Medulla oblongata (tissue), 1 donor: Measurements from ENCODE around the gene MCM8.

Experiments
- DNase-seq: peaks from one replicate; pipeline ENCODE4 v3.0.0-alpha.2; 2015; ENCODE audit errors: extremely low spot score

The MCM8 gene

DNA sequence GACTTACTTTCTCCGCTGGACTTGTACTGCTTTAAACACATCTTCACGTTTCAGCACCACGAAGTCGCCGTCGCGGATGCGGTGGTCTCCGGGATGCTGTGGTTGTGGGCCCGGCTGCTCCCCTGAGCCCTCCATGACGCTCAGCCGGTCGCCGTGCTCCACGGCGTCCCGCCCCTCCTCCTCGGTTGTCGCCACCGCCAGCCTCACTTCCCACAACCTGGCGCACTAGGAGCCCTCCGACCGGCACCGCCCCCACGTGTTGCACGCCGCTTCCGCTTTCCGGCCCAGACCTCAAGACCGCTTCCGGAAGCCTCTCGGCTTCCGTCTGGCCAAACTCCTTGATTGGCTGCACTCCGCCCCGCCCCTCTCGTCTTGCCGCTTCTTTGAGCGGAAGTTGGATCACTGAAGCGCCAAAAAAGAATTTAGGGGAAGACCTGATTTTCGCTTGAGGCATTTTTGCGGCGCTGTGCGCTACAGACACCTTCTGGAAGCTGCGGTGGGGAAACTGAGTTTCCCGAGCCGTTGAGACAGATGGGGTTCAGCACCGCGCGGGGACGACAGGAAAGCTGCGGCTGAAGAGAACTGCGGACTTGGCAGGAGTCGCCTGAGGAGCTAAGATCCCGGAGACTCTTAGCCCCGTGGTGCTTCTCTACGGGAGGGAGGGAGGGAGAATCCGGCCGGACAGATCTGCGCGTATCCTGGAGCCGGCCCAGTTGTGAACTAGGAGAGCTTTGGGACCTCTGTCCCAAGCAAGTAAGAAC lies at the start of gene MCM8, which contains the start of gene TRMT6:
Gene MCM8, plus strand, starts transcription at position 382 of the 761 bp plus-strand sequence. CDS start 1,364 bp downstream, outside the sequence.
Gene TRMT6, minus strand, starts transcription at position 263 of the 761 bp plus-strand sequence. Its CDS starts 128 bp downstream, at position 135.
- peak; percentile 96 for DNase-seq

GRCh38 chr20:5900908-5901307 lies 49.5 kb upstream of the MCM8 start:
- DNase-seq, result no peak

DNA sequence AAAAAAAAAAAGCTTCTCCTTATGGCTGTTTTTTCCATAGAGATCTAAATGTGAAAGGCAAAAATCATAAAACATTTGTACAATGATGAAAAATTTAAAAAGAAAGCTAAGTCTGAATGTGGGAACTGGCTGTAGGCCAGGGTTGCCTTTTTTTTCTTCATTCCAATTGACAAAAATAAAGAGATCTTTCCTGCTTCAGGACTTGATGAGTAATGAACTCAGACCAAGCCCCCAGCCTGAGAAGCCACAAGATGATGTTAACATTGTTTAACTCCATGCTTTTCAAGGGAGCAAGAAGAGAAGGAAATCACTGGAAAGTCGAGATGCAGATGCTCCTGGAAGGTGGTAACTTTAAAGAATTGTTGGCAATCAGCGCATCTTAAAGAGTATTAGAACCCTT lies 41.5 kb upstream of the MCM8 start:
- no peak for DNase-seq

- no peak for DNase-seq
Observed at GRCh38 chr20:5910186-5910585, 40.3 kb upstream of the MCM8 start.

GRCh38 chr20:5913166-5913565 lies 37.3 kb upstream of the MCM8 start:
- no peak for DNase-seq

DNA sequence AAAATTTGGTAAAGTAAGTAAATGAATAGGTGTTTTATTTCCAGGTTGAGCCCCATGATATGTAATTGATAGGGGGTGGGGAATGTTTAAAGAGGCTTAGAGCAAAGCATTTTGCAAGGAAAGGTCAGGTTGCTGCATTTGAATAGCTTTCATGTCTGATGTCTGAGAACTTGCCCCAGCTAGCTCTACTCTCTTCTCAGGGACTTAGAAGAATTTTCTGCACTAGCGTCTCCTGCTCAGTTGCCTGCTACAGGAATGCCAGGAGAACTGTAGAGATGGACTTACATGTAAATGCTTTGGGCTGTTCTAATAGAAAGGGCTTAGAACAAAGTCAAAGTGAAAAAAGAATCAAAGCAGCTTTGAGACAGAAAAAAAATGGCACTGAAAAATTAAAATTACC lies 35.6 kb upstream of the MCM8 start:
- no peak for DNase-seq

GRCh38 chr20:5918856-5919625 lies 31.4 kb upstream of the MCM8 start:
- no peak for DNase-seq

- no peak for DNase-seq
Observed at GRCh38 chr20:5919626-5920544, 30.6 kb upstream of the MCM8 start.

DNA sequence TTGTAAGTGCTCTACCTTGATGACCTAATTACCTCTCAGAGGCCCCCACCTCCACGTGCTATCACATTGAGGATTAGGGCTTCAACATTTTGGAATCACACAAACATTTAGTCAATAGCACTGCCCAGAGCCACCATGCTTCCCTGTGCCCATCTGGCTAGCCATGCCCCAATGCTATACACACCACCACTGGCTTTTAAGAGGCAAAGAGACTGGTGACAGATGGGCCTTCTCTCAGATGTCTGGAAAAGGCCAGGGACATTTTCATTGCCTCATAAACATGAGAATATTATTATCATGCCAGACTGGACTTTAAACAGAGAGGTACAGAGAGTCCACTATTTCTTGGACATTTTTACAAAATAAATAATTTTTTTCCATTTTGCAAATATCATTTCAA lies 29.9 kb upstream of the MCM8 start:
- DNase-seq, result no peak

GRCh38 chr20:5923493-5923892 lies 27.0 kb upstream of the MCM8 start:
- no peak for DNase-seq

GRCh38 chr20:5925551-5925950 lies 24.9 kb upstream of the MCM8 start:
- no peak for DNase-seq

DNA sequence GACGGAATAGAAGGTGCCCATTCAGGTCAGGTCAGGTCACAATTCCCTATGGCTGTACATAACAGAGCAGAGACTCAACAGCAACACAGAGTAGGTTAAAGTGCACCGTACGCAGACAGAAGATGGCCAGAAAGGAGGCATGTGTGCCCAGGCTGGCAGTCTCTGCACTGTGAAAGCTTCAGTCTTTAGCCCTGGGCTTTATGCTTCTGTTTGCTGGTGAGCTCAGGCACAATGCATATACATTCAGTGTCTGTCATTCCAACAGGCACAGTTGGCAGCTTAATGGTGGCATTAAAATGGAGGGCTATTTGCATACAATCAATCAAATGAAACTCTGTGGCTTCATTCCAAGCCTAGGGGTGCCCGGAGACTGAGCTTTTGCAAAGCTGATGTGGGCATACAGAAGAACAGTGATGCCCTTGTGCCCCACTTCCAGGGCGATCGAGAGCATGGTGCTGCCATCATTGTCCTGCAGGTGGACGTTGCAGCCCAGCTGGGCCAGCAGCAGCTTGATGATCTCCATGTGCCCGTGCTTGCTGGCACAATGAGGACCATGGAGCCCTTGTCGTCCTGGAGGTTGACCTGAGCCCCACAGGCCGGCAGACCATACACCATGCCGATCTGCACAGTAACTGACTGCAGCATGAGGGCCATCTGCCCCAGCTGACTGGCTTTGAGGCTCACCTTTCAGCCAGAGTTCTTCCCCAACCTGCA lies 22.5 kb upstream of the MCM8 start:
- no peak for DNase-seq

DNA sequence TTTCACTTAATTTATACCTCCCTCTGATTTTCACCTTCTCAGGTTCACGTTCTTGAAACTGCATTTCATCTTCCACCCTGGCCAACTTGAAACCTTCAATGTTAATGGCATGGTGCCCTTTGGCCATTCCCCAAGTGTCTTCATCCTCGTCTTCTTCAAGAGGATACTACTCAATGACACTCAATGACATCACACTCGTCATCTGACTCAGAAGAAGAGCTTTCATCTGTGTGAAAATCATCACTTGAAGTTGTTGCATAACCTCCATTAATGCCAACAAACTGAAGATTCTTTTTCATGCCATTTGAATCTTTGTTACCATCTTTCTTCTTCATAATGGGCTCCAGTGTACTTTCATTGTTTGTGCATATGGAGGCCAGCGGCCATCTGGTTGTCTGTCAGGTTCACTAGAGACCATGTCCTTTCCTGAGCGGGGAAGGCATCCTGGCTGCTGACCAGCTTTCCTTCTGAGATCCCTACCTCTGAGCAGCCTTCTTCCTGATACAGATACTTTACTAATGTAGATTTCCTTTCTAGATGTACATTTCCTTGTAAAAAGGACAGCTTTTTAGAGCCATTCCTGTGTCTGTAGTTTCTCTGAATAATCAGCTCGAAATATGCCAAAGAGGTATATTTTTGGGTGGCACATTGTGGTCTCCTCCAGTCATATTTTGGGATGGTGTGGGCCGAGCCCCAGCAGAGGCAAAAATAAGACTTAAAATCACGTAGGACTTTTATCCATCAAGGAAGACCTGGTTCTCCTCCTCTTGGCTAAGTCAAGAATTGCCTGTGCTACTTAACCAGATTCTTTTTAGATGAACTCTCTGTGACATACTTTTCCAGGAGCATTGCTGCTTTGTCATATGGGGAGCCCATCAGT lies 21.4 kb upstream of the MCM8 start:
- DNase-seq, result no peak

DNA sequence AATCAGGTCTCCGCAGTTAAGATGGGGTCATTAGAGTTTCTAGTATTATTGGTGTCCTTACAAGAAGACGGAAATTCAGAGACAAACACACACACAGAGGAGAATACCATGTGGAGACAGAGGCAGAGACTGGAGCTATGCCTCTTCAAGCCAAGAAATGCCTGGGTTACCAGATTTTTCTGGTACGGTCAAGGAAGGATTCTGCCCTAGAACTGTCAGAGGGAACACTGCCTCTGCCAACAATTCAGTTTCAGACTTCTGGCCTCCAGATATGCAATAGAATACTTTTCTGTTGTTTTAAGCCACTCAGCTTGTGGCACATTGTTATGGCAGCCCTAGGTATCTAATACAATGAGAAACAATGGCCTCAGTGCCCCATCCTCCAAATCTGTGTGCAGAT lies 19.0 kb upstream of the MCM8 start:
- no peak for DNase-seq

DNA sequence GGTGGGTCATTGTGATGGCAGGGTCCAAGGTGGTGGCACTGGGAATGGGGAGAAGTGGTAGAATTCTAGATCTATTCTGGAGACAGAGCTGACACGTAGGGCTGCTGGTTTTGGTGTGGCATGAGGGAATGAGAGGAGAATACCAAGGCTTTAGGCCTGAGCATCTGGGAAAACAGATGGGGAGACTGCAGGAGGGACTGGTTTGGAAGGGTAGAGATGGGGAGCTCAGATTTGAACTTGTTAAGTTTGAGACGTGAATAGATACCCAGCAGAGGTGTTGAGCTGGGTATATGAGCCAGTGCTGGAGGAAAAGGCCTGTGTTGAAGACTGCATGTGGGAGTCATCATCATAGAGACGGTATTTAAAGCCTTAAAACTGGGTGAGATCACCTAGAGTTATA lies 17.7 kb upstream of the MCM8 start:
- DNase-seq, result no peak

- DNase-seq, result no peak
Observed at GRCh38 chr20:5933802-5934436, 16.5 kb upstream of the MCM8 start.

GRCh38 chr20:5935384-5935783 lies 15.1 kb upstream of the MCM8 start:
- DNase-seq, result no peak

GRCh38 chr20:5936238-5936637 lies 14.2 kb upstream of the MCM8 start:
- DNase-seq, result no peak

GRCh38 chr20:5938456-5939029 lies 11.9 kb upstream of the MCM8 start:
- DNase-seq, result no peak
